ENCODE data around the gene SNAP47. TPM values are rescaled to one million over a fixed set of nuclear protein-coding genes. Genes with fewer than 3 reads are reported as not detected.

SNAP47 gene
- total and polyA plus RNA-seq, 2 donors (not counting 3 experiments of a cell fraction or from before 2014, with no cell fraction given), result 24.0 to 32.7 TPM

- dilution Hi-C loops (cut with MboI; ENCODE audit: extremely low pct_ligation_motif_present, low sequenced_read_pairs), result no loop called here
- peaks cover 74% of the 10 kb centered on the region for H3K79me2 ChIP-seq (ENCODE audit: control insufficient read depth, insufficient read depth, low read length)
- H3K4me2 ChIP-seq (ENCODE audit: insufficient read depth, low read length), result no peak overlapping the region
- TF ChIP-seq, protein P1, sequence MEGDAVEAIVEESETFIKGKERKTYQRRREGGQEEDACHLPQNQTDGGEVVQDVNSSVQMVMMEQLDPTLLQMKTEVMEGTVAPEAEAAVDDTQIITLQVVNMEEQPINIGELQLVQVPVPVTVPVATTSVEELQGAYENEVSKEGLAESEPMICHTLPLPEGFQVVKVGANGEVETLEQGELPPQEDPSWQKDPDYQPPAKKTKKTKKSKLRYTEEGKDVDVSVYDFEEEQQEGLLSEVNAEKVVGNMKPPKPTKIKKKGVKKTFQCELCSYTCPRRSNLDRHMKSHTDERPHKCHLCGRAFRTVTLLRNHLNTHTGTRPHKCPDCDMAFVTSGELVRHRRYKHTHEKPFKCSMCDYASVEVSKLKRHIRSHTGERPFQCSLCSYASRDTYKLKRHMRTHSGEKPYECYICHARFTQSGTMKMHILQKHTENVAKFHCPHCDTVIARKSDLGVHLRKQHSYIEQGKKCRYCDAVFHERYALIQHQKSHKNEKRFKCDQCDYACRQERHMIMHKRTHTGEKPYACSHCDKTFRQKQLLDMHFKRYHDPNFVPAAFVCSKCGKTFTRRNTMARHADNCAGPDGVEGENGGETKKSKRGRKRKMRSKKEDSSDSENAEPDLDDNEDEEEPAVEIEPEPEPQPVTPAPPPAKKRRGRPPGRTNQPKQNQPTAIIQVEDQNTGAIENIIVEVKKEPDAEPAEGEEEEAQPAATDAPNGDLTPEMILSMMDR (IDR thresholded peaks at IDR 0.05; ENCODE audit: extremely low read depth in 1 of 2, insufficient read depth in 1 of 2, low read depth in 1 of 2, low read length in 2 of 2), result no peak
- TF ChIP-seq POLR2AphosphoS5 (IDR thresholded peaks at IDR 0.05; ENCODE audit: insufficient read depth, low read depth, low read length), result no peak
- H3K36me3 ChIP-seq (ENCODE audit: control insufficient read depth in 2 of 2, extremely low read depth in 1 of 2, insufficient read depth in 2 of 2, low read length in 2 of 2), result peaks cover 0 to 3% of the 10 kb centered on the region in 2 experiments
- H3K4me1 ChIP-seq (ENCODE audit: control insufficient read depth, extremely low read depth, insufficient read depth, low read length), result peaks cover 12% of the 10 kb centered on the region
- no peak overlapping the region for H3K4me3 ChIP-seq (replicated peaks in 1 of 3; ENCODE audit: insufficient read depth in 1 of 3, low read depth in 1 of 3, low read length in 3 of 3)
- H3K9me1 ChIP-seq (replicated peaks; ENCODE audit: control insufficient read depth, extremely low read depth, insufficient read depth, low read length), result no peaks in the 10 kb centered on the region
- no peak for FAIRE-seq
- H3K27ac ChIP-seq (ENCODE audit: insufficient read depth, low read depth, low read length), result no peak overlapping the region
- POLR2A ChIA-PET, result no interaction called here
- no peaks in the 10 kb centered on the region for H4K20me1 ChIP-seq (replicated peaks; ENCODE audit: control insufficient read depth, extremely low read depth, insufficient read depth, low read length)
- H2AFZ ChIP-seq (ENCODE audit: low read depth, low read length), result no peak overlapping the region
- H3K9ac ChIP-seq (replicated peaks; ENCODE audit: extremely low read depth, insufficient read depth, low read length), result no peak overlapping the region
- no peaks in the 10 kb centered on the region for H3K27me3 ChIP-seq (ENCODE audit: control insufficient read depth in 2 of 2, insufficient read depth in 2 of 2, low read length in 2 of 2)
- intact Hi-C loops (cut with micrococcal nuclease), result loop anchor here (10.0 kb wide), 1 partner anchor 346 kb away; the partner anchor contains the start of gene ARF1
- no TSS peak for BruUV-seq (replicated peaks)
- CTCF ChIA-PET, result interaction anchor here (1.3 kb wide), 1 partner anchor 8 kb away, joined by 3 read pairs; no protein-coding TSS in a partner anchor
- no peak for DNase-seq (ENCODE audit: low read depth, low spot score)
- H3K9me3 ChIP-seq (replicated peaks; ENCODE audit: control insufficient read depth, insufficient read depth, low read length), result no peaks in the 10 kb centered on the region
Measured at GRCh38 chr1:227738820-227739219, 3.6 kb downstream of the SNAP47 start.

DNA sequence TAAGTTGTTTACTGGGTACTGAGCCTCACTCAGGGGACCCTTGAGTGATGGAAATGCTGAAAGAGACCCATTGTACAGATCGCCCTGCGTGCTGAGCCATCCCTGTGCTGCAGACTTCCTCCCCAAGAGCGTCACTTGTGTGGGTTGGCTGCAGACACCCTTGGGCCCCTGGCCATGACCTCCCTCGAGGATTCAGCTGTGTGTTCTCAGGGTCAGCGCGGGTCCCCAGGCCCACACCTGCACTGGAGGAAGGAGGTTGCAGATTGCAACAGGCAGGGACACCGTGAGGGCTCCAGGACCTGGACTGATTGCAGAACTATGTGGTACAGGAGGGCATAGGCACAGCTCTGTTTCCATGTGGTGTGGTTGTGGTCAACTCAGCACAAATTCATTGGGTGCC, 4.4 kb downstream of the SNAP47 start:
- peaks cover 67% of the 10 kb centered on the region for H3K79me2 ChIP-seq (ENCODE audit: control insufficient read depth, insufficient read depth, low read length)
- H3K27me3 ChIP-seq (ENCODE audit: control insufficient read depth in 2 of 2, insufficient read depth in 2 of 2, low read length in 2 of 2), result no peaks in the 10 kb centered on the region
- H3K36me3 ChIP-seq (ENCODE audit: control insufficient read depth in 2 of 2, extremely low read depth in 1 of 2, insufficient read depth in 2 of 2, low read length in 2 of 2), result peaks cover 0 to 3% of the 10 kb centered on the region in 2 experiments
- peaks cover 5% of the 10 kb centered on the region for H3K4me1 ChIP-seq (ENCODE audit: control insufficient read depth, extremely low read depth, insufficient read depth, low read length)
- H3K4me2 ChIP-seq (ENCODE audit: insufficient read depth, low read length), result no peak overlapping the region
- CTCF ChIA-PET, result interaction anchor here (1.3 kb wide), 1 partner anchor 9 kb away, joined by 3 read pairs; no protein-coding TSS in a partner anchor
- DNase-seq (ENCODE audit: low read depth, low spot score), result no peak
- no peaks in the 10 kb centered on the region for H3K9me1 ChIP-seq (replicated peaks; ENCODE audit: control insufficient read depth, extremely low read depth, insufficient read depth, low read length)
- no peaks in the 10 kb centered on the region for H4K20me1 ChIP-seq (replicated peaks; ENCODE audit: control insufficient read depth, extremely low read depth, insufficient read depth, low read length)
- no peak overlapping the region for H2AFZ ChIP-seq (ENCODE audit: low read depth, low read length)
- POLR2A ChIA-PET, result no interaction called here
- intact Hi-C loops (cut with micrococcal nuclease), result loop anchor here (10.0 kb wide), 1 partner anchor 345 kb away; the partner anchor contains the start of gene ARF1
- no TSS peak for BruUV-seq (replicated peaks)
- no peak overlapping the region for H3K27ac ChIP-seq (ENCODE audit: insufficient read depth, low read depth, low read length)
- no peak overlapping the region for H3K9ac ChIP-seq (replicated peaks; ENCODE audit: extremely low read depth, insufficient read depth, low read length)
- no peak overlapping the region for H3K4me3 ChIP-seq (replicated peaks in 1 of 3; ENCODE audit: insufficient read depth in 1 of 3, low read depth in 1 of 3, low read length in 3 of 3)
- TF ChIP-seq GATA2 (IDR thresholded peaks at IDR 0.05; ENCODE audit: insufficient read depth, insufficient read length, low read depth, low read length), result no peak
- no peak for TF ChIP-seq FOS (IDR thresholded peaks at IDR 0.05; ENCODE audit: borderline replicate concordance, insufficient read depth, low read length)
- H3K9me3 ChIP-seq (replicated peaks; ENCODE audit: control insufficient read depth, insufficient read depth, low read length), result no peaks in the 10 kb centered on the region
- FAIRE-seq, result no peak
- dilution Hi-C loops (cut with MboI; ENCODE audit: extremely low pct_ligation_motif_present, low sequenced_read_pairs), result no loop called here

Data from endothelial cell of umbilical vein (primary cell).